GM12878 (cell line): ENCODE measurements around the gene TP53I3. TPM values are rescaled to one million over a fixed set of nuclear protein-coding genes. Genes with fewer than 3 reads are reported as not detected.
A peak's percentile ranks its signal among the peaks of the same experiment; 100 is the strongest.

Source experiments
- ATAC-seq: fragments of 200-7000 bp; cut with Tn5 transposase; 3 replicates; pipeline ENCODE4 v1.9.1; 2020; ENCODE audit warnings: mild to moderate bottlenecking, moderate library complexity
- BruUV-seq: library from RNA; stranded (reverse); fragments of 400-500 nt; replicated peaks from 2 replicates; lab custom pipeline; 2021; lab: Mats Ljungman, UMichigan
- CTCF ChIA-PET: fragments of 300-600 bp; sonication (Branson Sonifier 250); formaldehyde crosslinking; extraction: SDS; loops from one replicate; lab custom pipeline; 2021; ENCODE audit warnings: inconsistent platforms; lab: Yijun Ruan, JAX
- POLR2A ChIA-PET: fragments of 350-600 bp; formaldehyde crosslinking; extraction: SDS; loops from one replicate; lab custom pipeline; 2021; ENCODE audit warnings: inconsistent platforms; lab: Charles Lee
- RAD21 ChIA-PET: fragments of 300-600 bp; sonication (Branson Sonifier 250); formaldehyde crosslinking; loops from one replicate; lab custom pipeline; 2023; ENCODE audit warnings: antibody characterized with exemption; ENCODE audit not compliant: unreplicated experiment; lab: Charles Lee
- SMC1A ChIA-PET: fragments of 300-600 bp; sonication (Branson Sonifier 250); formaldehyde crosslinking; loops from one replicate; lab custom pipeline; 2023; ENCODE audit not compliant: unreplicated experiment, uncharacterized antibody; lab: Charles Lee
- DNase-seq: peaks from one replicate; pipeline ENCODE4 v3.0.0-alpha.2; 2011; ENCODE audit warnings: low read depth, low spot score
- FAIRE-seq: peaks from 3 replicates; lab custom pipeline; 2011; peaks lifted over from hg19 to GRCh38; lab: Jason Lieb, UNC
- H2AFZ ChIP-seq: 2 replicates; pipeline ENCODE4 v1.6.0; 2011; ENCODE audit warnings: low read depth, low read length, control low read depth; ENCODE audit not compliant: control insufficient read depth
- H3K27ac ChIP-seq: 2 replicates; pipeline ENCODE4 v1.5.1; 2011; ENCODE audit warnings: control low read depth; ENCODE audit not compliant: control insufficient read depth, insufficient read depth
- H3K27me3 ChIP-seq, 2 experiments: replicated peaks in 1 of 2; 2 replicates each; pipeline versions ENCODE4 v1.6.0 to v1.6.1; 2011; ENCODE audit warnings: low read length in 1 of 2; ENCODE audit not compliant: control insufficient read depth in 2 of 2, insufficient read depth in 2 of 2
- H3K36me3 ChIP-seq, 2 experiments: 2 replicates each; pipeline ENCODE4 v1.5.1; 2011; ENCODE audit warnings: low read length in 1 of 2; ENCODE audit not compliant: control insufficient read depth in 2 of 2, insufficient read depth in 2 of 2
- H3K4me1 ChIP-seq: 2 replicates; pipeline ENCODE4 v1.6.1; 2011; ENCODE audit warnings: mild to moderate bottlenecking, low read length, moderate library complexity, mixed read lengths; ENCODE audit not compliant: control insufficient read depth, insufficient read depth
- H3K4me2 ChIP-seq: 2 replicates; pipeline ENCODE4 v1.6.0; 2011; ENCODE audit warnings: control low read depth; ENCODE audit not compliant: control insufficient read depth, insufficient read depth
- H3K4me3 ChIP-seq: fragments of 200-600 bp; sonication (generic); 2 replicates; pipeline ENCODE4 v1.5.1; 2016
- H3K79me2 ChIP-seq: 2 replicates; pipeline ENCODE4 v1.6.0; 2011; ENCODE audit warnings: low read length; ENCODE audit not compliant: control insufficient read depth, insufficient read depth
- H3K9ac ChIP-seq: 2 replicates; pipeline ENCODE4 v1.8.0; 2011; ENCODE audit warnings: low read length, control low read depth, mixed read lengths; ENCODE audit not compliant: control insufficient read depth, insufficient read depth
- H3K9me3 ChIP-seq: replicated peaks from 3 replicates; pipeline ENCODE4 v1.5.1; 2011; ENCODE audit warnings: mild to moderate bottlenecking, low read length; ENCODE audit not compliant: control insufficient read depth, insufficient read depth
- H4K20me1 ChIP-seq: 2 replicates; pipeline ENCODE4 v1.6.0; 2011; ENCODE audit not compliant: control insufficient read depth, insufficient read depth
- EGR1 ChIP-seq, 2 experiments: IDR thresholded peaks; 1 replicate in 1 of 2; 2 replicates in 1 of 2; pipeline ENCODE4 v1.6.1; 2011 to 2012; ENCODE audit warnings: low read depth in 2 of 2, low read length in 2 of 2, borderline replicate concordance in 1 of 2, mild to moderate bottlenecking in 1 of 2, moderate library complexity in 1 of 2
- IRF5 ChIP-seq: fragments of 450-650 bp; IDR thresholded peaks from 2 replicates; pipeline ENCODE4 v1.6.1; 2017; ENCODE audit warnings: borderline replicate concordance
- MAX ChIP-seq: IDR thresholded peaks from 2 replicates; pipeline ENCODE4 v1.6.1; 2012; ENCODE audit warnings: low read depth, low read length, improper control_type of control experiment
- PAX5 ChIP-seq: IDR thresholded peaks from 2 replicates; pipeline ENCODE4 v1.6.1; 2011; ENCODE audit warnings: low read depth, low read length, borderline replicate concordance
- POU2F2 ChIP-seq: IDR thresholded peaks from 3 replicates; pipeline ENCODE4 v1.6.1; 2011; ENCODE audit warnings: low read depth, mild to moderate bottlenecking, low read length, borderline replicate concordance
- SMAD1 ChIP-seq: fragments of 450-650 bp; IDR thresholded peaks from 2 replicates; pipeline ENCODE4 v1.6.1; 2018; ENCODE audit warnings: mild to moderate bottlenecking, low read depth; ENCODE audit not compliant: partially characterized antibody
- STAT3 ChIP-seq: IDR thresholded peaks from 2 replicates; pipeline ENCODE4 v1.6.1; 2011; ENCODE audit warnings: low read depth, low read length, improper control_type of control experiment
- TCF7 ChIP-seq: IDR thresholded peaks from 2 replicates; pipeline ENCODE4 v1.6.1; 2014; ENCODE audit warnings: antibody characterized with exemption, borderline replicate concordance
- ZNF274 ChIP-seq: IDR thresholded peaks from one replicate; pipeline ENCODE4 v1.8.0; 2011; ENCODE audit not compliant: insufficient read length, insufficient read depth
- WGBS: methylation state at CpG from one replicate; pipeline ENCODE4 v1.1.6; 2016; ENCODE audit warnings: low lambda C conversion rate; ENCODE audit not compliant: insufficient replicate concordance, insufficient coverage; ENCODE audit errors: missing lambda C conversion rate; 5-methylcytosine and 5-hydroxymethylcytosine counted together
- in situ Hi-C: fragments of 300-500 bp; cut with MboI; formaldehyde crosslinking; loops from 9 replicates; pipeline ENCODE4 v1.14.3; 2018; ENCODE audit warnings: mixed read lengths
- intact Hi-C: fragments of 100-400 bp; cut with micrococcal nuclease; formaldehyde crosslinking; loops from one replicate; pipeline ENCODE4 v1.14.2; 2022; ENCODE audit not compliant: unreplicated experiment
- polyA plus RNA-seq, 11 experiments: library from polyadenylated mRNA; depleted of rRNA in 4 of 11; unstranded in 6 of 11; stranded (reverse) in 5 of 11; fragments of >200 nt; fragmentation: Nextera tagmentation in 4 of 11; fragmentation: Illumina TruSeq in 1 of 11; extraction: Ambion mirVana in 4 of 11; extraction: Trizol in 1 of 11; gene quantifications; 1 replicate in 1 of 11; 2 replicates in 10 of 11; pipeline versions ENCODE4 v1.2.1 to v1.2.3, GENCODE V29; 2011 to 2016; ENCODE audit warnings: inconsistent platforms in 2 of 11, missing spikeins in 2 of 11, low read depth in 1 of 11
- total RNA-seq, 4 experiments: library from RNA; depleted of rRNA in 3 of 4; stranded (reverse); fragments of >200 nt in 3 of 4; fragmentation: Illumina TruSeq in 1 of 4; extraction: Trizol in 1 of 4; gene quantifications; 2 replicates each; pipeline versions ENCODE4 v1.2.1 to v1.2.3, GENCODE V29; 2013 to 2021
- TF ChIP-seq, protein P1 (sequence below): fragments of 450-650 bp; IDR thresholded peaks from 2 replicates; pipeline ENCODE4 v1.6.1; 2018; ENCODE audit warnings: mild to moderate bottlenecking, low read depth, moderate library complexity; ENCODE audit not compliant: partially characterized antibody

The TP53I3 gene
- total and polyA plus RNA-seq, 10 of the 15 experiments (the other 5 are each of a cell fraction or from before 2014, with no cell fraction given) = 1.4 to 57.4 (median 11.6) TPM

DNA sequence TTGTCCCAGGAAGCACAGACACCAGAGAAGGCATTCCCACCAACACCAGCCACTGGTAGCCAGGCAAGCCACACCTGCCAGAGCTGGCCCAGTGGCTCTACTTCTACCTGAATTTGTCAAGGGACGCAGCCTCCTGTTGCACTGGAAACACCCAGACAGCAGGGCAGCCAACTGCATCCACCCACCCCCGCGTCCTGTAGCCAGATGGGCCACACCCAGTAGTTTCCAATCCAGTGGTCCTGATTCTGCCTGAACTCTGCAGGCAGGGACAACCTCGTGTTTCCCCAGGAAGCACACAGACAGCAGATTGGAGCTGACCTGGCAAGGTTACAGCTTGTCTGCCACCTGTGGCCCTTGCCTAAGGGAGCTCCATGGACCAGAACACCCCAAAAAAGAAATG is 20.3 kb upstream of the TP53I3 start:
- peak; percentile 24; the same call in 1 of the 3 replicates for ATAC-seq
- 0 out of 2 replicates have a peak overlapping the region, but pooled peaks have one; percentile 7 for H3K4me2 ChIP-seq
- RAD21 ChIA-PET = no interaction called here
- H3K9me3 ChIP-seq = no peaks in the 10 kb centered on the region; the same call in 1 of the 3 replicates
- H3K9ac ChIP-seq = no peak overlapping the region
- no TSS peak for BruUV-seq
- WGBS = 0% methylated on average over 4 of the region's 4 CpGs
- no peak overlapping the region for H3K27ac ChIP-seq
- SMC1A ChIA-PET = no interaction called here
- no peak for TF ChIP-seq IRF5
- peak; percentile 37; the same call in 1 of the 2 replicates for TF ChIP-seq PAX5
- peak in 1 of 2 experiments; percentile 50; a peak in 1 of 3 replicates for TF ChIP-seq EGR1 (IDR thresholded peaks at IDR 0.05; ENCODE audit: borderline replicate concordance in 1 of 2, low read depth in 2 of 2, low read length in 2 of 2)
- CTCF ChIA-PET = interaction anchor here (1.1 to 1.4 kb wide), 2 partner anchors 14 to 21 kb away, joined by 3 to 4 read pairs; no protein-coding TSS in a partner anchor
- no peak for DNase-seq
- no peaks in the 10 kb centered on the region for H3K79me2 ChIP-seq
- no peaks in the 10 kb centered on the region for H3K27me3 ChIP-seq
- no peak overlapping the region for H2AFZ ChIP-seq
- H3K4me3 ChIP-seq = no peak overlapping the region
- no peaks in the 10 kb centered on the region for H3K36me3 ChIP-seq
- FAIRE-seq = no peak
- H4K20me1 ChIP-seq = no peaks in the 10 kb centered on the region
- POLR2A ChIA-PET = no interaction called here
- intact Hi-C loops (no loop called here), in situ Hi-C loops (no loop called here)
- peaks cover 9% of the 10 kb centered on the region for H3K4me1 ChIP-seq

GRCh38 chr2:24104110-24104650 is 19.5 kb upstream of the TP53I3 start:
- H3K79me2 ChIP-seq = no peaks in the 10 kb centered on the region
- FAIRE-seq (no peak), ATAC-seq (no peak), DNase-seq (no peak)
- no peak overlapping the region for H3K27ac ChIP-seq
- no peak overlapping the region for H3K9ac ChIP-seq
- intact Hi-C loops = no loop called here
- BruUV-seq = no TSS peak
- in situ Hi-C loops = no loop called here
- no peak overlapping the region for H2AFZ ChIP-seq
- H4K20me1 ChIP-seq = no peaks in the 10 kb centered on the region
- H3K4me1 ChIP-seq = peaks cover 9% of the 10 kb centered on the region
- no peaks in the 10 kb centered on the region; the same call in 1 of the 3 replicates for H3K9me3 ChIP-seq
- ChIA-PET RAD21 (interaction anchor here (0.6 kb wide), 1 partner anchor 105 kb away, joined by 3 read pairs; no protein-coding TSS in a partner anchor), CTCF (interaction anchor here (0.7 kb wide), 1 partner anchor 279 kb away, joined by 4 read pairs; no protein-coding TSS in a partner anchor), SMC1A (interaction anchor here (1.2 kb wide), 1 partner anchor 10 kb away, joined by 4 read pairs; no protein-coding TSS in a partner anchor), POLR2A (no interaction called here)
- 76% methylated on average over 8 of the region's 8 CpGs for WGBS
- 0 out of 2 replicates have a peak overlapping the region, but pooled peaks have one; percentile 7 for H3K4me2 ChIP-seq
- H3K27me3 ChIP-seq = no peaks in the 10 kb centered on the region
- H3K4me3 ChIP-seq = no peak overlapping the region
- no peaks in the 10 kb centered on the region for H3K36me3 ChIP-seq
- TF ChIP-seq ZNF274 (no peak), MAX (no peak), EGR1 (IDR thresholded peaks at IDR 0.05; ENCODE audit: borderline replicate concordance in 1 of 2, low read depth in 2 of 2, low read length in 2 of 2) (no peak), TCF7 (no peak), POU2F2 (no peak), STAT3 (no peak), SMAD1 (no peak)
- TF ChIP-seq, protein P1, sequence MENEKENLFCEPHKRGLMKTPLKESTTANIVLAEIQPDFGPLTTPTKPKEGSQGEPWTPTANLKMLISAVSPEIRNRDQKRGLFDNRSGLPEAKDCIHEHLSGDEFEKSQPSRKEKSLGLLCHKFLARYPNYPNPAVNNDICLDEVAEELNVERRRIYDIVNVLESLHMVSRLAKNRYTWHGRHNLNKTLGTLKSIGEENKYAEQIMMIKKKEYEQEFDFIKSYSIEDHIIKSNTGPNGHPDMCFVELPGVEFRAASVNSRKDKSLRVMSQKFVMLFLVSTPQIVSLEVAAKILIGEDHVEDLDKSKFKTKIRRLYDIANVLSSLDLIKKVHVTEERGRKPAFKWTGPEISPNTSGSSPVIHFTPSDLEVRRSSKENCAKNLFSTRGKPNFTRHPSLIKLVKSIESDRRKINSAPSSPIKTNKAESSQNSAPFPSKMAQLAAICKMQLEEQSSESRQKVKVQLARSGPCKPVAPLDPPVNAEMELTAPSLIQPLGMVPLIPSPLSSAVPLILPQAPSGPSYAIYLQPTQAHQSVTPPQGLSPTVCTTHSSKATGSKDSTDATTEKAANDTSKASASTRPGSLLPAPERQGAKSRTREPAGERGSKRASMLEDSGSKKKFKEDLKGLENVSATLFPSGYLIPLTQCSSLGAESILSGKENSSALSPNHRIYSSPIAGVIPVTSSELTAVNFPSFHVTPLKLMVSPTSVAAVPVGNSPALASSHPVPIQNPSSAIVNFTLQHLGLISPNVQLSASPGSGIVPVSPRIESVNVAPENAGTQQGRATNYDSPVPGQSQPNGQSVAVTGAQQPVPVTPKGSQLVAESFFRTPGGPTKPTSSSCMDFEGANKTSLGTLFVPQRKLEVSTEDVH = no peak
